Nephron (organoid): Measurements from ENCODE around the gene PROSER3.
A peak's percentile ranks its signal among the peaks of the same experiment; 100 is the strongest.
"Not testable (repeated sequence)": the region's sequence is repeated elsewhere in the genome, so short reads cannot be mapped to it uniquely, and the experiment has no call there.

ENCODE experiments used
- H3K27ac Mint-ChIP-seq, 3 experiments: 2 replicates each; pipeline ENCODE4 v1.8.0; 2020; ENCODE audit warnings: mixed read lengths in 3 of 3, mild to moderate bottlenecking in 2 of 3, moderate library complexity in 1 of 3
- H3K27me3 Mint-ChIP-seq: 2 replicates; pipeline ENCODE4 v1.8.0; 2021; ENCODE audit warnings: low read depth, mild to moderate bottlenecking, moderate library complexity, mixed read lengths
- H3K36me3 Mint-ChIP-seq: 2 replicates; pipeline ENCODE4 v1.8.0; 2020; ENCODE audit warnings: low read depth, mixed read lengths
- H3K4me1 Mint-ChIP-seq: 2 replicates; pipeline ENCODE4 v1.8.0; 2020; ENCODE audit warnings: mixed read lengths
- H3K4me3 Mint-ChIP-seq, 3 experiments: 2 replicates each; pipeline ENCODE4 v1.8.0; 2020; ENCODE audit warnings: mild to moderate bottlenecking in 3 of 3, mixed read lengths in 3 of 3, moderate library complexity in 2 of 3
- H3K9me3 Mint-ChIP-seq: 2 replicates; pipeline ENCODE4 v1.8.0; 2020; ENCODE audit warnings: mixed read lengths
- TF ChIP-seq, protein P1 (sequence below), 3 experiments: fragments of 200-600 bp; sonication (generic); IDR thresholded peaks; one replicate each; pipeline ENCODE4 v1.5.0; 2021; ENCODE audit warnings: antibody characterized with exemption in 3 of 3; ENCODE audit not compliant: unreplicated experiment in 3 of 3

Gene PROSER3

DNA sequence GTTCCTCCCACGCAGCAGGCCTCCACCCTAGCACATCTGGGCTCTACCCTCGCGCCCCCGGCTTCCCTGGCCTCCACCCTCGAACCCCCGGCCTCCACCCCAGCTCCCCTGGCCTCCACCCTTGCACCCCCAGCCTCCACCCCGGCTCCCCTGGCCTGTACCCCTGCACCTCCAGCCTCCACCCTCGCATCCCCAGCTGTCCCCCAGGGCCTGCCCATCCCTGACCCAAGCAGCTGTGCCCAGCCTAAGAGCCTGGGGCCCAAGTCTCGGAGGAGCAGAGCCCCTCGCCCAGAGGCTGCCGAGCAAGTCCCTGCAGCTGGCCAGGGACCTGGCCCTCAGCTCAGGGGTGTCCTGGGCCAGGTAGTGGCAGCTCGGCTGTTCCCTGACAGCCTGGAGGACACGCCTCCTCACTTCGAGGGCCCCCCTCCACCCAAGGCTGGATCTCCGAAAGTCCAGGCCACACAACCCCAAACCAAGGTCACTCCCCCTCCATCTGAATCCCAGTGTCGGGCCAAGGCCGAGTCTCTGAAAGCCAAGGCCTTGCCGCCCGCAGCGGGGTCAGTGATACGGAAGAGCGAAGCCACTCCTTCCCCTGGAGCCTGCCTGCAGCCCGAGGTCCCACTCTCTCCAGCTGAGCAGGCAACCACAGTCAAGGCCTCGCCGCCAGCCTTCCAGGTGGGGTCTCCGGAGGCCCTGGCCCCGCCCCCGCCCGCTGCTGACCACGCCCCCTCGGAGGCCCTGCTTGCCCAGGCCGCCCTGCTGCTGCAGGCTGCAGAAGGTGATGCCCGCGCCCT is 9.5 kb downstream of the PROSER3 start:
- H3K27ac Mint-ChIP-seq = peak overlapping the region in 1 of 3 experiments; percentile 87
- no peaks in the 10 kb centered on the region for H3K9me3 Mint-ChIP-seq
- peaks cover 13% of the 10 kb centered on the region for H3K36me3 Mint-ChIP-seq
- H3K27me3 Mint-ChIP-seq = peaks cover 4% of the 10 kb centered on the region
- peak overlapping the region in 2 of 3 experiments; percentile 38 to 43 for H3K4me3 Mint-ChIP-seq
- peaks cover 5% of the 10 kb centered on the region for H3K4me1 Mint-ChIP-seq
- TF ChIP-seq, protein P1, sequence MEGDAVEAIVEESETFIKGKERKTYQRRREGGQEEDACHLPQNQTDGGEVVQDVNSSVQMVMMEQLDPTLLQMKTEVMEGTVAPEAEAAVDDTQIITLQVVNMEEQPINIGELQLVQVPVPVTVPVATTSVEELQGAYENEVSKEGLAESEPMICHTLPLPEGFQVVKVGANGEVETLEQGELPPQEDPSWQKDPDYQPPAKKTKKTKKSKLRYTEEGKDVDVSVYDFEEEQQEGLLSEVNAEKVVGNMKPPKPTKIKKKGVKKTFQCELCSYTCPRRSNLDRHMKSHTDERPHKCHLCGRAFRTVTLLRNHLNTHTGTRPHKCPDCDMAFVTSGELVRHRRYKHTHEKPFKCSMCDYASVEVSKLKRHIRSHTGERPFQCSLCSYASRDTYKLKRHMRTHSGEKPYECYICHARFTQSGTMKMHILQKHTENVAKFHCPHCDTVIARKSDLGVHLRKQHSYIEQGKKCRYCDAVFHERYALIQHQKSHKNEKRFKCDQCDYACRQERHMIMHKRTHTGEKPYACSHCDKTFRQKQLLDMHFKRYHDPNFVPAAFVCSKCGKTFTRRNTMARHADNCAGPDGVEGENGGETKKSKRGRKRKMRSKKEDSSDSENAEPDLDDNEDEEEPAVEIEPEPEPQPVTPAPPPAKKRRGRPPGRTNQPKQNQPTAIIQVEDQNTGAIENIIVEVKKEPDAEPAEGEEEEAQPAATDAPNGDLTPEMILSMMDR (IDR thresholded peaks at IDR 0.05; ENCODE audit: unreplicated experiment in 3 of 3) = no peak

DNA sequence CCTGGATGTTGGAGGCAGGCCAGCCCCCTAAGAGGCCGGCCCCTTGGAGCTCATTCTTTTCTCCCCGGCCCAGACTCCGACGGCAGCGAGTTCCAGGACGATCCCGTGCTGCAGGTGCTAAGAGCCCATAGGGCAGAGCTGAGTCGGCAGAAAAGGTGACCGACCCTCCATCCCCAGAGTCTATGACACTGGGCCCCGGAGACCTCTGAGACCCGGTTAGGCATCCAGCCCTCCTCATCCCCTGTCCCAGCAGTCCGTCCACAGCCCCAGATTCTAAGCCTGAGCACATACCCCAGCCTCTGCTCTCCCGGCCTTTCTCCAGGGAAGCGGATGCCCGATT is 10.1 kb downstream of the PROSER3 start:
- H3K27me3 Mint-ChIP-seq = peaks cover 4% of the 10 kb centered on the region
- peak overlapping the region in 1 of 3 experiments; percentile 49 for H3K27ac Mint-ChIP-seq
- TF ChIP-seq, protein P1 (IDR thresholded peaks at IDR 0.05; ENCODE audit: unreplicated experiment in 3 of 3) = no peak

GRCh38 chr19:35772362-35772761 is 14.4 kb downstream of the PROSER3 start:
- H3K27me3 Mint-ChIP-seq, H3K9me3 Mint-ChIP-seq, H3K36me3 Mint-ChIP-seq, H3K27ac Mint-ChIP-seq, H3K4me3 Mint-ChIP-seq: not testable (repeated sequence)
- H3K4me1 Mint-ChIP-seq = peaks cover 25% of the 10 kb centered on the region

More for the DNA sequence above, 10.1 kb downstream of the PROSER3 start:
- Mint-ChIP-seq H3K9me3 (no peaks in the 10 kb centered on the region), H3K4me1 (peaks cover 5% of the 10 kb centered on the region), H3K4me3 (no peak overlapping the region), H3K36me3 (peaks cover 13% of the 10 kb centered on the region)

GRCh38 chr19:35773020-35773806 is 15.2 kb downstream of the PROSER3 start:
- H3K9me3 Mint-ChIP-seq = no peaks in the 10 kb centered on the region
- TF ChIP-seq, protein P1 (IDR thresholded peaks at IDR 0.05; ENCODE audit: unreplicated experiment in 3 of 3) = no peak
- peak overlapping the region in 1 of 3 experiments; percentile 52 for H3K4me3 Mint-ChIP-seq
- H3K27me3 Mint-ChIP-seq = peaks cover 4% of the 10 kb centered on the region
- H3K36me3 Mint-ChIP-seq = peaks cover 8% of the 10 kb centered on the region
- H3K27ac Mint-ChIP-seq = no peak overlapping the region
- peaks cover 32% of the 10 kb centered on the region for H3K4me1 Mint-ChIP-seq

DNA sequence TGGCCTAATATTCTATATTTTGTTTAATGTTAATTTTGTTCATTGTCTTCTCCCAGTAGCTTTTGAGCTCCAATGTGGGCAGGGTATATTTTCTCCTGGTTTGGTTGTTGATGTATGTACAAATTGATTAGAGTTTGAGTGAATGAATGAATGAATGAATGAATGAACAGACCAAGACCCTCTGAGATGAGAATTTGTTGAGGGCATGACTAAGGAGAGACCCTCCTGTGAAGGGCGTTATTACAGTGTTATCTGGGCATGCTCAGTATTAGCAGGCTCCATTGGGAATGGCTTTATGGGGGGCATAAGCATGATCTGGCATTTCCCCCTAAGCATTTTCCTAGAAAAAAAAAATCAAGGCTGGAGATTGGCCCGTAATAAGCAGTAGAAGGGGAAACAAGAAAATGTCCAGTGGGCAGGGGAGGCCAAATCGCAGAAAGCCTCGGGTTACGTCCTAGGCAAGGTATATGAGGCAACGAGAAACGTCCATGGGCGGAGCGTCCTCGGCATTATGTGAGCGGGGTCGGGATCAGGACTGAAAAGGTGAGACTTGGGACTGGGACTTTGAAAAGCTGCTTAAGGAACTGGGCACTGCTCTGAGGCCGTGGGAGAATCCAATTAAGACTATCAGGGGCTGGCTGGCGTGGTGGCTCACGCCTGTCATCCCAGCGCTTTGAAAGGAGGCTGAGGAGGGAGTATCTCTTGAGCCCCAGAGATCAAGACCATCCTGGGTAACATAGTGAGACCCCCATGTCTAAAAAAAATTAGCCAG is 16.5 kb downstream of the PROSER3 start:
- Mint-ChIP-seq H3K9me3 (no peaks in the 10 kb centered on the region), H3K4me3 (peak overlapping the region; percentile 89 to 94 (median 92)), H3K27me3 (no peaks in the 10 kb centered on the region), H3K27ac (no peak overlapping the region), H3K36me3 (peaks cover 8% of the 10 kb centered on the region), H3K4me1 (peaks cover 27% of the 10 kb centered on the region)
- TF ChIP-seq, protein P1 (IDR thresholded peaks at IDR 0.05; ENCODE audit: unreplicated experiment in 3 of 3) = no peak

DNA sequence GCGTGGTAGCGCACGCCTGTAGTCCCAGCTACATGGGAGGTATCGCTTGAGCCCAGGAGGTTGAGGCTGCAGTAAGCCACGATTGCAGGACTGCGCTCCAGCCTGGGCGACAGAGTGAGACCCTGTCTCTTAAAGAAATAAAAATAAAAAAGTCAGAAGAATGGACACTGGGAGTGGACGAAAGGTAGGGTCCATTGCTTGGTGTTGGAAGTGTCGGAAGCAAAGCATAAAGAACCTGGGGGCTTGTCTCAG is 17.0 kb downstream of the PROSER3 start:
- peak overlapping the region; percentile 89 to 94 (median 92) for H3K4me3 Mint-ChIP-seq
- no peaks in the 10 kb centered on the region for H3K9me3 Mint-ChIP-seq
- no peak overlapping the region for H3K27ac Mint-ChIP-seq
- peaks cover 12% of the 10 kb centered on the region for H3K36me3 Mint-ChIP-seq
- TF ChIP-seq, protein P1 (IDR thresholded peaks at IDR 0.05; ENCODE audit: unreplicated experiment in 3 of 3) = no peak
- no peaks in the 10 kb centered on the region for H3K27me3 Mint-ChIP-seq
- H3K4me1 Mint-ChIP-seq = peaks cover 27% of the 10 kb centered on the region
